ENCODE data around the gene ZG16B.

DNA sequence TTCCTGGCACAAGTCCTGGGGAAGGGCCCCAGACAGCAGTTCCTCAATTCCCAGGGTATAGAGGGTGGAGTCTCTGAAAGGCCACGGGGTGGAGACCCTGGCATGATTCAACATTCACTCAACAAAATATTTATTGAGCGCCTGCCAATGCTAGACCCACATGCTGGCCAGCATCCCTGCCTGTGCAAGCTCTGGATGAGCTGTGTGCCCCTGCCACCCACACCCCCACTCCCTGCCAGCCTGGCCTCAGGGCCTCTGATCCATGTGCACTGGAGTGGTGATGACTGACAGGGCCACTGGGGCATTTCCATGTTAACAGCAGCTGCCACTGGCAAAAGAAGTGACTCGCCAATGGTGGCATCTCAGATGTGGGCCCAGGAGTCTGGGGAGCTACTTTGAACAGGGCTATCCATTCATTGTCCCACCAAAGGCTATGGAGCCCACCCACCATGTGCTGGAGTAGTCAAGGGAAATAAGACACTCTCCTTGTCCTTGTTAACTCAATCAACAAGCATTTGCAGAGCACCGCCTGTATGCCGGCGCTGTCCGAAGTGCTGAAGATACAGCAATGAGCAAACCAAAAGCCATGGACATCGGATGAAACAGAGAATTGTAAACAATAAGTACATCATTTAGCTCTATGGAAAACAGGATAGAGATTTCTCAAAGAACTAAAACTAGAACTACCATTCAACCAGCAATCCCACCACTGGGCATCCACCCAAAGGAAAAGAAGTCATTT lies 30.9 kb downstream of the ZG16B start:
- TF ChIP-seq, protein P1, sequence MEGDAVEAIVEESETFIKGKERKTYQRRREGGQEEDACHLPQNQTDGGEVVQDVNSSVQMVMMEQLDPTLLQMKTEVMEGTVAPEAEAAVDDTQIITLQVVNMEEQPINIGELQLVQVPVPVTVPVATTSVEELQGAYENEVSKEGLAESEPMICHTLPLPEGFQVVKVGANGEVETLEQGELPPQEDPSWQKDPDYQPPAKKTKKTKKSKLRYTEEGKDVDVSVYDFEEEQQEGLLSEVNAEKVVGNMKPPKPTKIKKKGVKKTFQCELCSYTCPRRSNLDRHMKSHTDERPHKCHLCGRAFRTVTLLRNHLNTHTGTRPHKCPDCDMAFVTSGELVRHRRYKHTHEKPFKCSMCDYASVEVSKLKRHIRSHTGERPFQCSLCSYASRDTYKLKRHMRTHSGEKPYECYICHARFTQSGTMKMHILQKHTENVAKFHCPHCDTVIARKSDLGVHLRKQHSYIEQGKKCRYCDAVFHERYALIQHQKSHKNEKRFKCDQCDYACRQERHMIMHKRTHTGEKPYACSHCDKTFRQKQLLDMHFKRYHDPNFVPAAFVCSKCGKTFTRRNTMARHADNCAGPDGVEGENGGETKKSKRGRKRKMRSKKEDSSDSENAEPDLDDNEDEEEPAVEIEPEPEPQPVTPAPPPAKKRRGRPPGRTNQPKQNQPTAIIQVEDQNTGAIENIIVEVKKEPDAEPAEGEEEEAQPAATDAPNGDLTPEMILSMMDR (IDR thresholded peaks at IDR 0.05 in 2 of 3, conservative IDR thresholded peaks at IDR 0.05 in 1 of 3; ENCODE audit: borderline replicate concordance in 1 of 3, insufficient read depth in 1 of 3, low read depth in 2 of 3, low read length in 2 of 3), result no peak
- no peak for TF ChIP-seq JUND (IDR thresholded peaks at IDR 0.05)
- no peak for TF ChIP-seq POLR2AphosphoS5 (IDR thresholded peaks at IDR 0.05; ENCODE audit: low read depth, low read length)
- no peak for TF ChIP-seq EZH2 (IDR thresholded peaks at IDR 0.05)
